A549 (cell line): ENCODE measurements around the gene STK11IP. TPM values are rescaled to one million over a fixed set of nuclear protein-coding genes. Genes with fewer than 3 reads are reported as not detected.

Experiments used
- ATAC-seq, 2 experiments: fragments of 200-7000 bp in 1 of 2; fragments of >200 bp in 1 of 2; cut with Nextera tagmentation in 1 of 2; cut with Tn5 transposase in 1 of 2; 3 replicates each; pipeline versions ENCODE4 v1.8.0 to v1.9.1; 2018 to 2020; ENCODE audit warnings: mild to moderate bottlenecking in 1 of 2, moderate library complexity in 1 of 2
- CTCF ChIA-PET: fragments of 300-600 bp; sonication (Branson Sonifier 250); formaldehyde crosslinking; extraction: SDS; loops from one replicate; lab custom pipeline; 2021; ENCODE audit warnings: antibody characterized with exemption, inconsistent platforms; lab: Yijun Ruan, JAX
- POLR2A ChIA-PET: fragments of 350-600 bp; formaldehyde crosslinking; extraction: SDS; loops from one replicate; lab custom pipeline; 2021; ENCODE audit warnings: antibody characterized with exemption, inconsistent platforms; lab: Yijun Ruan, JAX
- DNase-seq, 2 experiments: peaks; one replicate each; pipeline versions ENCODE4 v3.0.0 to v3.0.0-alpha.2; 2011 to 2016; ENCODE audit warnings: low read depth in 1 of 2, low spot score in 1 of 2
- FAIRE-seq: peaks from 2 replicates; lab custom pipeline; 2011; peaks lifted over from hg19 to GRCh38; lab: Jason Lieb, UNC
- H3K27ac ChIP-seq, 2 experiments: fragments of >200 bp; sonication (Bioruptor Twin); formaldehyde crosslinking; 3 replicates each; pipeline ENCODE4 v1.5.1; 2016 to 2017
- H3K4me1 ChIP-seq: fragments of >200 bp; sonication (Bioruptor Twin); formaldehyde crosslinking; 3 replicates; pipeline ENCODE4 v1.6.1; 2016
- H3K4me2 ChIP-seq: fragments of >200 bp; sonication (Bioruptor Twin); formaldehyde crosslinking; 3 replicates; pipeline ENCODE4 v1.6.1; 2016
- H3K4me3 ChIP-seq: fragments of >200 bp; sonication (Bioruptor Twin); formaldehyde crosslinking; 3 replicates; pipeline ENCODE4 v1.5.1; 2016
- H3K9me3 ChIP-seq: fragments of >200 bp; sonication (Bioruptor Twin); formaldehyde crosslinking; 3 replicates; pipeline ENCODE4 v1.6.1; 2016
- ATOH8 ChIP-seq: fragments of 250-450 bp; sonication (Bioruptor Pico); IDR thresholded peaks from 2 replicates; pipeline ENCODE4 v1.5.0; 2020; ENCODE audit warnings: low read depth, mild to moderate bottlenecking, moderate library complexity
- CBX2 ChIP-seq: fragments of 200-600 bp; sonication (generic); IDR thresholded peaks from 2 replicates; pipeline ENCODE4 v1.6.1; 2016; ENCODE audit warnings: low read depth, mild to moderate bottlenecking, borderline replicate concordance
- CBX8 ChIP-seq: fragments of 200-600 bp; sonication (generic); IDR thresholded peaks from 2 replicates; pipeline ENCODE4 v1.6.1; 2016
- CHD2 ChIP-seq: fragments of 150-350 bp; IDR thresholded peaks from 2 replicates; pipeline ENCODE4 v1.6.1; 2014; ENCODE audit warnings: low read length; ENCODE audit not compliant: partially characterized antibody
- CTCF ChIP-seq: fragments of >200 bp; sonication (Bioruptor Twin); formaldehyde crosslinking; IDR thresholded peaks from 3 replicates; pipeline ENCODE4 v1.5.1; 2016
- ELK1 ChIP-seq: fragments of 150-350 bp; IDR thresholded peaks from 2 replicates; pipeline ENCODE4 v1.6.1; 2014; ENCODE audit warnings: low read depth, mild to moderate bottlenecking, low read length
- EP300 ChIP-seq, 2 experiments: fragments of >200 bp; sonication (Bioruptor Twin); formaldehyde crosslinking; IDR thresholded peaks; 2 replicates in 1 of 2; 3 replicates in 1 of 2; pipeline ENCODE4 v1.6.1; 2016 to 2017
- GATA3 ChIP-seq: IDR thresholded peaks from 2 replicates; pipeline ENCODE4 v1.6.1; 2012; ENCODE audit warnings: borderline replicate concordance
- HOXB5 ChIP-seq: fragments of 250-450 bp; sonication (Bioruptor Pico); IDR thresholded peaks from 2 replicates; pipeline ENCODE4 v1.5.0; 2020; ENCODE audit warnings: mild to moderate bottlenecking, moderate library complexity
- MAFK ChIP-seq: fragments of 450-650 bp; IDR thresholded peaks from 2 replicates; pipeline ENCODE4 v1.6.1; 2014; ENCODE audit not compliant: partially characterized antibody
- MAZ ChIP-seq: fragments of 150-350 bp; IDR thresholded peaks from 2 replicates; pipeline ENCODE4 v1.6.1; 2014; ENCODE audit warnings: antibody characterized with exemption, low read depth, low read length, borderline replicate concordance
- PBX3 ChIP-seq: IDR thresholded peaks from 2 replicates; pipeline ENCODE4 v1.6.1; 2012
- PHF8 ChIP-seq: fragments of 200-600 bp; sonication (generic); IDR thresholded peaks from 2 replicates; pipeline ENCODE4 v1.6.1; 2016; ENCODE audit warnings: low read depth, mild to moderate bottlenecking, antibody characterized with exemption, moderate library complexity, borderline replicate concordance
- POLR2A ChIP-seq: IDR thresholded peaks from 2 replicates; pipeline ENCODE4 v1.6.1; 2012; ENCODE audit warnings: mild to moderate bottlenecking, low read length
- RARB ChIP-seq: fragments of 250-450 bp; sonication (Bioruptor Pico); IDR thresholded peaks from 2 replicates; pipeline ENCODE4 v1.8.0; 2021; ENCODE audit warnings: mild to moderate bottlenecking, moderate library complexity
- RCOR1 ChIP-seq: fragments of 150-350 bp; IDR thresholded peaks from 2 replicates; pipeline ENCODE4 v1.6.1; 2014; ENCODE audit warnings: antibody characterized with exemption, low read length, low read depth
- REST ChIP-seq: fragments of 200-600 bp; sonication (generic); IDR thresholded peaks from 2 replicates; pipeline ENCODE4 v1.6.1; 2016; ENCODE audit warnings: antibody characterized with exemption, mild to moderate bottlenecking, moderate library complexity
- USF2 ChIP-seq: fragments of 450-650 bp; IDR thresholded peaks from 2 replicates; pipeline ENCODE4 v1.6.1; 2014; ENCODE audit warnings: antibody characterized with exemption
- ZFP36 ChIP-seq: fragments of 450-650 bp; IDR thresholded peaks from 2 replicates; pipeline ENCODE4 v1.6.1; 2014; ENCODE audit warnings: borderline replicate concordance; ENCODE audit not compliant: partially characterized antibody
- ZNF302 ChIP-seq: fragments of 250-450 bp; sonication (Bioruptor Pico); IDR thresholded peaks from 2 replicates; pipeline ENCODE4 v1.9.0; 2021; ENCODE audit warnings: inconsistent platforms, mild to moderate bottlenecking, moderate library complexity
- ZSCAN20 ChIP-seq: fragments of 250-450 bp; sonication (Bioruptor Pico); IDR thresholded peaks from 2 replicates; pipeline ENCODE4 v1.8.0; 2022; ENCODE audit warnings: mild to moderate bottlenecking, moderate library complexity
- WGBS: methylation state at CpG from one replicate; pipeline ENCODE4 v1.1.6; 2017; ENCODE audit errors: missing lambda C conversion rate; 5-methylcytosine and 5-hydroxymethylcytosine counted together
- polyA plus RNA-seq, 4 experiments: library from polyadenylated mRNA; depleted of rRNA in 3 of 4; stranded (reverse); fragments of >200 nt; fragmentation: RNase III in 1 of 4; extraction: RNeasy Plus Mini Kit Qiagen cat#74134 plus additional on column Dnase treatment in 1 of 4; gene quantifications; 2 replicates in 3 of 4; 3 replicates in 1 of 4; pipeline ENCODE4 v1.2.3, GENCODE V29; 2011 to 2017

Gene STK11IP
- polyA plus RNA-seq, 2 of the 4 experiments (the other 2 are of a cell fraction) = 13.3 to 18.8 TPM

GRCh38 chr2:219554350-219554749 lies 43.3 kb upstream of the STK11IP start:
- no peak overlapping the region for H3K27ac ChIP-seq
- ChIA-PET CTCF (interaction anchor here (0.6 to 5.5 kb wide), 6 partner anchors 13 to 133 kb away, joined by 3 to 23 read pairs (median 6); no protein-coding TSS in a partner anchor), POLR2A (no interaction called here)
- H3K9me3 ChIP-seq = no peaks in the 10 kb centered on the region
- H3K4me2 ChIP-seq = no peak overlapping the region
- WGBS = 79% methylated on average over 11 of the region's 15 CpGs
- no peak for DNase-seq
- H3K4me1 ChIP-seq = peaks cover 16% of the 10 kb centered on the region
- no peak overlapping the region for H3K4me3 ChIP-seq
- FAIRE-seq = no peak
- no peak for ATAC-seq
- TF ChIP-seq ZFP36 = no peak
- TF ChIP-seq GATA3 = no peak
- no peak for TF ChIP-seq ZNF302 (CRISPR knock-in tag)
- no peak for TF ChIP-seq RCOR1
- no peak for TF ChIP-seq ATOH8 (CRISPR knock-in tag)
- no peak for TF ChIP-seq EP300 (IDR thresholded peaks at IDR 0.05)
- no peak for TF ChIP-seq HOXB5 (CRISPR knock-in tag)
- no peak for TF ChIP-seq ZSCAN20 (CRISPR knock-in tag)
- TF ChIP-seq POLR2A = no peak
- TF ChIP-seq REST = no peak
- no peak for TF ChIP-seq USF2
- TF ChIP-seq MAZ = no peak
- no peak for TF ChIP-seq CBX8
- no peak for TF ChIP-seq CTCF

- ATAC-seq = no peak
- 81% methylated on average over 19 of the region's 20 CpGs for WGBS
- H3K9me3 ChIP-seq = no peaks in the 10 kb centered on the region
- ChIA-PET CTCF (interaction anchor here (1.1 to 5.5 kb wide), 3 partner anchors 15 to 86 kb away, joined by 3 to 23 read pairs (median 19); no protein-coding TSS in a partner anchor), POLR2A (no interaction called here)
- H3K4me1 ChIP-seq = peaks cover 16% of the 10 kb centered on the region
- H3K4me3 ChIP-seq = no peak overlapping the region
- no peak for FAIRE-seq
- DNase-seq = no peak
- no peak overlapping the region for H3K27ac ChIP-seq
- H3K4me2 ChIP-seq = no peak overlapping the region
- TF ChIP-seq PHF8 = no peak
- TF ChIP-seq ZFP36 = no peak
- no peak for TF ChIP-seq ELK1
- no peak for TF ChIP-seq USF2
- no peak for TF ChIP-seq CHD2
- TF ChIP-seq RARB (CRISPR knock-in tag) = no peak
- TF ChIP-seq REST = no peak
- no peak for TF ChIP-seq CBX2
- no peak for TF ChIP-seq MAFK
- no peak for TF ChIP-seq PBX3
- TF ChIP-seq ZSCAN20 (CRISPR knock-in tag) = no peak
- no peak for TF ChIP-seq RCOR1
Measured at GRCh38 chr2:219555956-219556355, 41.7 kb upstream of the STK11IP start.
